GM19438 (cell line): ENCODE measurements around the gene MED13L.
"Not testable (repeated sequence)": the region's sequence is repeated elsewhere in the genome, so short reads cannot be mapped to it uniquely, and the experiment has no call there.

Source experiments
- ATAC-seq: cut with Tn5 transposase; IDR thresholded peaks from one replicate; pipeline ENCODE4 v1.9.1; 2021; ENCODE audit warnings: low read depth; ENCODE audit not compliant: unreplicated experiment

The MED13L gene

GRCh38 chr12:116249938-116250337, 27.6 kb downstream of the MED13L start:
- ATAC-seq: no peak

GRCh38 chr12:116248930-116249329, 28.6 kb downstream of the MED13L start:
- no peak for ATAC-seq

GRCh38 chr12:116248433-116248832, 29.1 kb downstream of the MED13L start:
- no peak for ATAC-seq

GRCh38 chr12:116247377-116247776, 30.1 kb downstream of the MED13L start:
- ATAC-seq: no peak

- no peak for ATAC-seq
These were observed 30.9 kb downstream of the MED13L start for GRCh38 chr12:116246490-116247179.

- ATAC-seq: no peak
These were observed 32.3 kb downstream of the MED13L start for GRCh38 chr12:116245189-116245588.

GRCh38 chr12:116244474-116245090, 32.9 kb downstream of the MED13L start:
- ATAC-seq: no peak

GRCh38 chr12:116244001-116244400, 33.5 kb downstream of the MED13L start:
- ATAC-seq: no peak

- no peak for ATAC-seq
These were observed 34.8 kb downstream of the MED13L start for GRCh38 chr12:116242740-116243139.

GRCh38 chr12:116241157-116241759, 36.2 kb downstream of the MED13L start:
- ATAC-seq: no peak

GRCh38 chr12:116238570-116239119, 38.8 kb downstream of the MED13L start:
- ATAC-seq: not testable (repeated sequence)

- no peak for ATAC-seq
These were observed 39.3 kb downstream of the MED13L start for GRCh38 chr12:116238149-116238548.

GRCh38 chr12:116236976-116237375, 40.5 kb downstream of the MED13L start:
- ATAC-seq: no peak

GRCh38 chr12:116236148-116236731, 41.3 kb downstream of the MED13L start:
- ATAC-seq: no peak

GRCh38 chr12:116234148-116234547, 43.3 kb downstream of the MED13L start:
- not testable (repeated sequence) for ATAC-seq

- ATAC-seq: no peak
These were observed 43.8 kb downstream of the MED13L start for GRCh38 chr12:116233669-116234068.

GRCh38 chr12:116227811-116228210, 49.7 kb downstream of the MED13L start:
- ATAC-seq: no peak

GRCh38 chr12:116226026-116226425, 51.5 kb downstream of the MED13L start:
- no peak for ATAC-seq

- ATAC-seq: no peak
These were observed 55.1 kb downstream of the MED13L start for GRCh38 chr12:116222358-116222757.

- ATAC-seq: no peak
These were observed 56.7 kb downstream of the MED13L start for GRCh38 chr12:116220756-116221155.

- ATAC-seq: no peak
These were observed 60.3 kb downstream of the MED13L start for GRCh38 chr12:116217045-116217735.
